IMR-90 (cell line): ENCODE data around the gene SETDB1. TPM values are rescaled to one million over a fixed set of nuclear protein-coding genes. Genes with fewer than 3 reads are reported as not detected.

ENCODE experiments used
- ATAC-seq: fragments of 200-7000 bp; cut with Tn5 transposase; 2 replicates; pipeline ENCODE4 v1.9.1; 2020; ENCODE audit warnings: low read depth, mild to moderate bottlenecking, moderate library complexity
- BruUV-seq: library from RNA; stranded (reverse); fragments of 400-500 nt; replicated peaks from 2 replicates; lab custom pipeline; 2021; lab: Mats Ljungman, UMichigan
- CTCF ChIA-PET: fragments of 300-600 bp; formaldehyde crosslinking; extraction: SDS; loops from one replicate; lab custom pipeline; 2021; ENCODE audit warnings: antibody characterized with exemption; lab: Yijun Ruan, JAX
- POLR2A ChIA-PET: fragments of 300-600 bp; sonication (Branson Sonifier 250); formaldehyde crosslinking; loops from one replicate; lab custom pipeline; 2022; ENCODE audit warnings: antibody characterized with exemption; ENCODE audit not compliant: unreplicated experiment; lab: Charles Lee
- DNase-seq: peaks from one replicate; pipeline ENCODE4 v3.0.0; 2013
- H2AFZ ChIP-seq: replicated peaks from 2 replicates; pipeline ENCODE3; 2013; ENCODE audit warnings: low read length, mild to moderate bottlenecking; ENCODE audit not compliant: poor library complexity
- H2AK5ac ChIP-seq: 2 replicates; pipeline ENCODE4 v1.6.1; 2013; ENCODE audit warnings: low read depth, low read length, inconsistent platforms
- H2AK9ac ChIP-seq: replicated peaks from 2 replicates; pipeline ENCODE3; 2013; ENCODE audit warnings: mild to moderate bottlenecking, low read depth, low read length, moderate library complexity; ENCODE audit not compliant: poor library complexity
- H2BK120ac ChIP-seq: 2 replicates; pipeline ENCODE4 v1.6.1; 2013; ENCODE audit warnings: low read depth, low read length, inconsistent platforms
- H2BK15ac ChIP-seq: 3 replicates; pipeline ENCODE4 v1.6.1; 2013; ENCODE audit warnings: low read depth, low read length, inconsistent platforms
- H2BK20ac ChIP-seq: 2 replicates; pipeline ENCODE4 v1.6.1; 2013; ENCODE audit warnings: low read depth, mild to moderate bottlenecking, inconsistent platforms, low read length, moderate library complexity
- H2BK5ac ChIP-seq: 2 replicates; pipeline ENCODE4 v1.6.1; 2013; ENCODE audit warnings: mild to moderate bottlenecking, low read depth, low read length, inconsistent platforms; ENCODE audit not compliant: poor library complexity, severe bottlenecking
- H3K14ac ChIP-seq: replicated peaks from 2 replicates; pipeline ENCODE4 v1.6.1; 2013; ENCODE audit warnings: low read depth, low read length, inconsistent platforms
- H3K18ac ChIP-seq: 2 replicates; pipeline ENCODE4 v1.6.1; 2013; ENCODE audit warnings: low read depth, low read length, control low read depth
- H3K23ac ChIP-seq: 2 replicates; pipeline ENCODE4 v1.6.1; 2013; ENCODE audit warnings: low read depth, low read length, inconsistent platforms
- H3K27ac ChIP-seq: 2 replicates; pipeline ENCODE4 v1.5.1; 2013; ENCODE audit warnings: mild to moderate bottlenecking, control low read depth, low read length; ENCODE audit not compliant: insufficient read depth
- H3K27me3 ChIP-seq: 2 replicates; pipeline ENCODE4 v1.6.1; 2013; ENCODE audit warnings: low read length; ENCODE audit not compliant: control insufficient read depth, insufficient read depth
- H3K36me3 ChIP-seq: 2 replicates; pipeline ENCODE4 v1.6.1; 2013; ENCODE audit warnings: low read length, mixed read lengths; ENCODE audit not compliant: control insufficient read depth, insufficient read depth
- H3K4ac ChIP-seq: 2 replicates; pipeline ENCODE4 v1.6.1; 2013; ENCODE audit warnings: low read depth, low read length, inconsistent platforms
- H3K4me1 ChIP-seq: 2 replicates; pipeline ENCODE4 v1.6.1; 2013; ENCODE audit warnings: low read length, mixed read lengths; ENCODE audit not compliant: control insufficient read depth, insufficient read depth
- H3K4me2 ChIP-seq: 2 replicates; pipeline ENCODE4 v1.6.1; 2013; ENCODE audit warnings: low read depth, mild to moderate bottlenecking, control low read depth, low read length, moderate library complexity
- H3K4me3 ChIP-seq: 2 replicates; pipeline ENCODE4 v1.5.1; 2013; ENCODE audit warnings: low read depth, mild to moderate bottlenecking, control low read depth, low read length, moderate library complexity; ENCODE audit not compliant: insufficient read depth
- H3K56ac ChIP-seq: 2 replicates; pipeline ENCODE4 v1.6.1; 2013; ENCODE audit warnings: low read length, inconsistent platforms; ENCODE audit not compliant: insufficient read depth; ENCODE audit errors: extremely low read depth
- H3K79me1 ChIP-seq, 2 experiments: 2 replicates each; pipeline ENCODE4 v1.6.1; 2013; ENCODE audit warnings: low read length in 2 of 2, inconsistent platforms in 1 of 2, low read depth in 1 of 2
- H3K9ac ChIP-seq: 2 replicates; pipeline ENCODE4 v1.6.1; 2013; ENCODE audit warnings: low read depth, low read length, control low read depth
- H3K9me1 ChIP-seq: 2 replicates; pipeline ENCODE4 v1.6.1; 2013; ENCODE audit warnings: low read length, inconsistent platforms; ENCODE audit not compliant: insufficient read depth
- H3K9me3 ChIP-seq: 2 replicates; pipeline ENCODE4 v1.6.1; 2013; ENCODE audit warnings: low read length; ENCODE audit not compliant: control insufficient read depth, insufficient read depth
- H4K20me1 ChIP-seq: 2 replicates; pipeline ENCODE4 v1.6.1; 2013; ENCODE audit warnings: low read length, inconsistent platforms; ENCODE audit not compliant: insufficient read depth
- H4K5ac ChIP-seq: 2 replicates; pipeline ENCODE4 v1.6.1; 2013; ENCODE audit warnings: mild to moderate bottlenecking, low read depth, low read length, control low read depth
- H4K8ac ChIP-seq, 2 experiments: 2 replicates each; pipeline ENCODE4 v1.6.1; 2013; ENCODE audit warnings: low read depth in 2 of 2, low read length in 2 of 2, control low read depth in 1 of 2, inconsistent platforms in 1 of 2
- H4K91ac ChIP-seq: 2 replicates; pipeline ENCODE4 v1.6.1; 2013; ENCODE audit warnings: low read depth, low read length, inconsistent platforms; ENCODE audit not compliant: insufficient read depth
- BHLHE40 ChIP-seq: fragments of 150-350 bp; IDR thresholded peaks from 2 replicates; pipeline ENCODE4 v1.6.1; 2016; ENCODE audit warnings: mild to moderate bottlenecking, low read depth, low read length
- CEBPB ChIP-seq: IDR thresholded peaks from 2 replicates; pipeline ENCODE4 v1.6.1; 2012; ENCODE audit warnings: low read depth, low read length, improper control_type of control experiment
- CTCF ChIP-seq: conservative IDR thresholded peaks from 2 replicates; pipeline ENCODE4 v1.5.1; 2012; ENCODE audit warnings: mild to moderate bottlenecking, low read depth, low read length, improper control_type of control experiment
- ELK1 ChIP-seq: fragments of 150-350 bp; IDR thresholded peaks from 2 replicates; pipeline ENCODE4 v1.6.1; 2016; ENCODE audit warnings: low read depth, mild to moderate bottlenecking, low read length, moderate library complexity, borderline replicate concordance
- MAFK ChIP-seq: IDR thresholded peaks from 2 replicates; pipeline ENCODE4 v1.6.1; 2012; ENCODE audit warnings: low read depth, low read length, improper control_type of control experiment
- MAZ ChIP-seq: IDR thresholded peaks from 2 replicates; pipeline ENCODE4 v1.6.1; 2012; ENCODE audit warnings: low read depth, mild to moderate bottlenecking, low read length, improper control_type of control experiment, moderate library complexity, borderline replicate concordance
- MXI1 ChIP-seq: IDR thresholded peaks from 2 replicates; pipeline ENCODE4 v1.6.1; 2012; ENCODE audit warnings: low read depth, mild to moderate bottlenecking, low read length, moderate library complexity, borderline replicate concordance
- NFE2L2 ChIP-seq: fragments of 150-350 bp; IDR thresholded peaks from 2 replicates; pipeline ENCODE4 v1.6.1; 2016; ENCODE audit warnings: low read depth, mild to moderate bottlenecking, low read length
- POLR2A ChIP-seq: IDR thresholded peaks from 2 replicates; pipeline ENCODE4 v1.6.1; 2012; ENCODE audit warnings: mild to moderate bottlenecking, low read depth, low read length
- RAD21 ChIP-seq: IDR thresholded peaks from 2 replicates; pipeline ENCODE4 v1.6.1; 2012; ENCODE audit warnings: low read length, improper control_type of control experiment
- RFX5 ChIP-seq: IDR thresholded peaks from 2 replicates; pipeline ENCODE4 v1.8.0; 2012; ENCODE audit warnings: low read depth, mild to moderate bottlenecking, low read length, moderate library complexity
- SMC3 ChIP-seq: fragments of 150-350 bp; IDR thresholded peaks from 2 replicates; pipeline ENCODE4 v1.6.1; 2016; ENCODE audit warnings: low read depth, mild to moderate bottlenecking, antibody characterized with exemption, low read length, moderate library complexity
- WGBS, 2 experiments: methylation state at CpG; one replicate each; pipeline versions ENCODE4 v1.1.5 to v1.1.7; 2013; ENCODE audit warnings: missing lambda C conversion rate in 2 of 2; ENCODE audit not compliant: insufficient read length in 1 of 2; ENCODE audit errors: extremely low coverage in 2 of 2; 5-methylcytosine and 5-hydroxymethylcytosine counted together
- dilution Hi-C: fragments of 300-500 bp; cut with HindIII; formaldehyde crosslinking; loops from one replicate; pipeline ENCODE4 v1.14.3; 2018; ENCODE audit warnings: low sequenced_read_pairs; ENCODE audit not compliant: unreplicated experiment
- in situ Hi-C: fragments of 300-500 bp; cut with MboI; formaldehyde crosslinking; loops from 3 replicates; pipeline ENCODE4 v1.14.3; 2019; ENCODE audit warnings: low sequenced_read_pairs, inconsistent platforms, mixed read lengths
- intact Hi-C: fragments of 100-400 bp; cut with micrococcal nuclease; formaldehyde crosslinking; loops from 2 replicates; pipeline ENCODE4 v1.10.0; 2022
- polyA plus RNA-seq, 3 experiments: library from polyadenylated mRNA; depleted of rRNA; stranded (reverse); fragments of >200 nt; gene quantifications; 2 replicates each; pipeline ENCODE4 v1.2.3, GENCODE V29; 2012; ENCODE audit warnings: low replicate concordance in 1 of 3
- total RNA-seq: library from RNA; depleted of rRNA; stranded (reverse); fragments of >200 nt; gene quantifications from 2 replicates; pipeline ENCODE4 v1.2.3, GENCODE V29; 2012
- TF ChIP-seq, protein P1 (sequence below): fragments of 150-350 bp; IDR thresholded peaks from 2 replicates; pipeline ENCODE4 v1.6.1; 2017; ENCODE audit warnings: mild to moderate bottlenecking, antibody characterized with exemption, low read length, low read depth

Gene SETDB1
- total and polyA plus RNA-seq, 2 of the 4 experiments (the other 2 are of a cell fraction), result 18.7 to 22.9 TPM

- Histone ChIP-seq H3K56ac (no peak overlapping the region), H3K79me1 (no peaks in the 10 kb centered on the region), H3K9ac (no peak overlapping the region), H3K4me2 (no peak overlapping the region), H2BK120ac (no peak overlapping the region), H3K36me3 (no peaks in the 10 kb centered on the region), H2BK20ac (no peak overlapping the region), H3K9me3 (no peaks in the 10 kb centered on the region), H3K9me1 (0 out of 2 replicates have a peak, but pooled peaks cover 4% of the 10 kb centered on the region), H3K23ac (no peak overlapping the region), H2AK9ac (no peak overlapping the region), H4K91ac (no peak overlapping the region), H3K18ac (no peak overlapping the region), H3K27ac (no peak overlapping the region), H2BK5ac (no peak overlapping the region), H4K20me1 (no peaks in the 10 kb centered on the region), H4K5ac (no peak overlapping the region), H3K4me3 (no peak overlapping the region), H4K8ac (no peak overlapping the region), H2BK15ac (no peak overlapping the region), H2AFZ (no peak overlapping the region), H2AK5ac (no peak overlapping the region), H3K27me3 (peaks cover 3% of the 10 kb centered on the region), H3K4me1 (no peaks in the 10 kb centered on the region), H3K14ac (no peak overlapping the region), H3K4ac (no peak overlapping the region)
- intact Hi-C loops (no loop called here), dilution Hi-C loops (no loop called here), in situ Hi-C loops (no loop called here)
- DNase-seq, result no peak
- no peak for ATAC-seq
- WGBS, 2 experiments, result no CpG with 5 or more reads among the region's 4 CpGs
- no peak for TF ChIP-seq ELK1
- TF ChIP-seq BHLHE40, result no peak
- no peak for TF ChIP-seq MAZ
- TF ChIP-seq, protein P1, sequence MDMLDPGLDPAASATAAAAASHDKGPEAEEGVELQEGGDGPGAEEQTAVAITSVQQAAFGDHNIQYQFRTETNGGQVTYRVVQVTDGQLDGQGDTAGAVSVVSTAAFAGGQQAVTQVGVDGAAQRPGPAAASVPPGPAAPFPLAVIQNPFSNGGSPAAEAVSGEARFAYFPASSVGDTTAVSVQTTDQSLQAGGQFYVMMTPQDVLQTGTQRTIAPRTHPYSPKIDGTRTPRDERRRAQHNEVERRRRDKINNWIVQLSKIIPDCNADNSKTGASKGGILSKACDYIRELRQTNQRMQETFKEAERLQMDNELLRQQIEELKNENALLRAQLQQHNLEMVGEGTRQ, result no peak
- no peak for TF ChIP-seq NFE2L2
- TF ChIP-seq CEBPB, result no peak
- no peak for TF ChIP-seq MAFK
- TF ChIP-seq POLR2A, result no peak
- TF ChIP-seq MXI1, result no peak
- TF ChIP-seq RAD21, result no peak
- no peak for TF ChIP-seq RFX5
- no peak for TF ChIP-seq SMC3
- no peak for TF ChIP-seq CTCF
- ChIA-PET CTCF (no interaction called here), POLR2A (interaction anchor here (0.6 kb wide), 1 partner anchor 670 kb away, joined by 5 read pairs; no protein-coding TSS in a partner anchor)
- BruUV-seq, result no TSS peak
Measured at GRCh38 chr1:150909585-150910180, 16.5 kb upstream of the SETDB1 start.
